ENCODE measurements around the gene RETREG3. TPM values are rescaled to one million over a fixed set of nuclear protein-coding genes. Genes with fewer than 3 reads are reported as not detected.

Gene RETREG3
- polyA plus RNA-seq, 1 of the 3 experiments (the other 2 are of a cell fraction), result 13.3 TPM

GRCh38 chr17:42537826-42538451, 71.2 kb downstream of the RETREG3 start:
- TF ChIP-seq GATA2 (CRISPR knock-in tag; IDR thresholded peaks at IDR 0.05) (no peak), EZH2phosphoT487 (IDR thresholded peaks at IDR 0.05; ENCODE audit: borderline replicate concordance, low read depth) (no peak), ZBTB33 (IDR thresholded peaks at IDR 0.05; ENCODE audit: borderline replicate concordance, low read depth) (no peak), EP300 (IDR thresholded peaks at IDR 0.05; ENCODE audit: borderline replicate concordance in 1 of 2, low read depth in 1 of 2, low read length in 1 of 2) (no peak), PBX3 (IDR thresholded peaks at IDR 0.05) (no peak), TEAD4 (IDR thresholded peaks at IDR 0.05; ENCODE audit: borderline replicate concordance, insufficient read depth) (no peak), USF1 (IDR thresholded peaks at IDR 0.05; ENCODE audit: borderline replicate concordance, low read depth) (no peak), USF2 (IDR thresholded peaks at IDR 0.05; ENCODE audit: borderline replicate concordance, low read depth, low read length) (no peak), SMC3 (IDR thresholded peaks at IDR 0.05; ENCODE audit: low read depth, low read length) (no peak), RAD21 (IDR thresholded peaks at IDR 0.05; ENCODE audit: low read length) (no peak), FOSL2 (IDR thresholded peaks at IDR 0.05; ENCODE audit: borderline replicate concordance, low read depth) (no peak), JUND (IDR thresholded peaks at IDR 0.05) (no peak), FOXJ3 (CRISPR knock-in tag; IDR thresholded peaks at IDR 0.05) (no peak)
- Histone ChIP-seq H3K27ac (ENCODE audit: low read depth in 2 of 2, low read length in 1 of 2) (no peak overlapping the region), H3K9me3 (no peaks in the 10 kb centered on the region), H3K36me3 (replicated peaks in 1 of 2; ENCODE audit: control insufficient read depth in 1 of 2, insufficient read depth in 2 of 2, low read length in 1 of 2) (peaks cover 12 to 14% of the 10 kb centered on the region in 2 experiments), H3K4me1 (ENCODE audit: control insufficient read depth in 1 of 2, insufficient read depth in 2 of 2, low read depth in 1 of 2, low read length in 1 of 2) (peaks cover 4 to 16% of the 10 kb centered on the region in 2 experiments; a peak in 3 of 4 replicates), H3F3A (replicated peaks; ENCODE audit: insufficient read depth) (peaks cover 19% of the 10 kb centered on the region), H3K27me3 (ENCODE audit: insufficient read depth) (no peaks in the 10 kb centered on the region), H3K4me3 (ENCODE audit: low read depth in 2 of 2, low read length in 1 of 2) (no peak overlapping the region), H4K20me1 (ENCODE audit: insufficient read depth) (0 out of 2 replicates have a peak, but pooled peaks cover 4% of the 10 kb centered on the region), H3K4me2 (peak overlapping the region; percentile 100; the same call in 1 of the 2 replicates), H3K79me2 (ENCODE audit: insufficient read depth) (peaks cover 22% of the 10 kb centered on the region), H3K9ac (no peak overlapping the region), H2AFZ (ENCODE audit: low read depth) (no peak overlapping the region), H3K9me2 (no peaks in the 10 kb centered on the region)
- WGBS (ENCODE audit: low lambda C conversion rate), result 100% methylated on average over 5 of the region's 5 CpGs
- POLR2A ChIA-PET, result interaction anchor here (1.6 to 3.6 kb wide), 2 partner anchors 9 to 16 kb away, joined by 3 to 17 read pairs; no protein-coding TSS in a partner anchor
- DNase-seq, result no peak
- CTCF ChIA-PET, result interaction anchor here (1.5 kb wide), 1 partner anchor 132 kb away, joined by 4 read pairs; no protein-coding TSS in a partner anchor
